ENCODE results near the gene FNIP2.
"Not testable (repeated sequence)": the region's sequence is repeated elsewhere in the genome, so short reads cannot be mapped to it uniquely, and the experiment has no call there.

The FNIP2 gene

DNA sequence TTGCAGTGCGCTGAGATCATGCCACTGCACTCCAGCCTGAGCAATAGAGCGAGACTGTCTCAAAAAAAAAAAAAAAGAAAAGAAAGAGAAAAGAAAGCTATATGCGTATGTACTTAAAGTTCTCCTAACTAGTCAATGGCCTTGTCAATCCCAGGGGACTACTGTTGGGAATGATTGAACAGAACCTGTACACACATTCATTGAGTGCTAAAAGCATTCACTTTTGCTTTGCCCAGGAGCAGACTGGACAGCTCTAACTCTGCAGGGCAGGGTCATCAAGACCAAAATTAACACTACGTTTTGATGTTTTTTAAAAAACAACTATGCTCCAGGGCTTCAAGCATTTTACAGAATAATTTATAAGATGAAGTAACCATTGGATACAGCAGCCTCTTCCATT is 106.2 kb downstream of the FNIP2 start:
- no peak for FAIRE-seq

- FAIRE-seq = no peak
Observed at GRCh38 chr4:158875455-158875854, 106.6 kb downstream of the FNIP2 start.

DNA sequence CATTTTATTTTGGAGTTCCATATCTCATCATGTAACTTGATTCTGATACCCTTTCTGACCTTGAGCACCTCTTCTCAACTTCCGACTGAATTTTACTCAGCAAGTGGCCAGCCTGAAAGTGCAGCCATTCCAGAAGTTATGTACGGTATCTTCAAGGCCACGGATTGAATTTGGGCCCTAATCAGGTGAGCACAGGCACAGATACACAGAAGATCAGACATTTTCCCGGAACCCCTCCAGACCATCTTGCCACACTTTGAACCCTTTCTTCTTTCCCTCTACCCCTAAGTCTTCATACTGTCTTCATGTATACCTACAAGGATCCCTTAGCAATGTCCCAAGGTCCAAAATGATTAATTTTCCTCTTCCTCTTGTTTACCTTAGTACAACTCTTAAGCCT is 108.2 kb downstream of the FNIP2 start:
- FAIRE-seq = no peak

DNA sequence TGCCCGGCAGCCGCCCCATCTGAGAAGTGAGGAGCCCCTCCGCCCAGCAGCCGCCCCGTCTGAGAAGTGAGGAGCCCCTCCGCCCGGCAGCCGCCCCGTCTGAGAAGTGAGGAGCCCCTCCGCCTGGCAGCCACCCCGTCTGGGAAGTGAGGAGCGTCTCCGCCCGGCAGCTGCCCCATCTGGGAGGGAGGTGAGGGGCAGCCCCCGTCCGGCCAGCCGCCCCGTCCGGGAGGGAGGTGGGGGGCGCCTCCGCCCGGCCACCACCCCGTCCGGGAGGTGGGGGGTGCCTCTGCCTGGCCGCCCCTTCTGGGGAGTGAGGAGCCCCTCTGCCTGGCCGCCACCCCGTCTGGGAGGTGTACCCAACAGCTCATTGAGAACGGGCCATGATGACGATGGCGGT is 113.3 kb downstream of the FNIP2 start:
- not testable (repeated sequence) for FAIRE-seq

GRCh38 chr4:158884280-158884679 is 115.5 kb downstream of the FNIP2 start:
- no peak for FAIRE-seq

- no peak for FAIRE-seq
Observed at GRCh38 chr4:158885564-158885963, 116.7 kb downstream of the FNIP2 start.

- FAIRE-seq = no peak
Observed at GRCh38 chr4:158890294-158890693, 121.5 kb downstream of the FNIP2 start.

DNA sequence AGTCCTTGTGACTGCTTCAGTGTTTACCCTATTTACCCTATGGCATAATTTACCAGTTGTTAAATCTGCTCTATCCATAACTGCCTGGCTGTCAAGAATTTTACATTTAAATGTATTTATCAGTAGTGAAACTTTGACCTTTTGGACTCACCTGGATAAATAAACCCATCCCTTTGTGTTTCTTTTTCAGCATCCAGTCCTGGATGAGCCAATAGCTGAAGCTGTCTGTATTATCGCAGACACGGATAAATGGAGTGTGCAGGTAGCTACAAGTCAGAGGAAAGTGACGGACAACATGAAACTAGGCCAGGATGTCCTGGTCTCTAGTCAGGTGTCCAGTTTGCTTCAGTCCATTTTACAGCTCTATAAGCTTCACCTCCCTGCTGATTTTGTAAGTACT is 122.4 kb downstream of the FNIP2 start:
- FAIRE-seq = no peak

- FAIRE-seq = no peak
Observed at GRCh38 chr4:158894826-158895225, 126.0 kb downstream of the FNIP2 start.

DNA sequence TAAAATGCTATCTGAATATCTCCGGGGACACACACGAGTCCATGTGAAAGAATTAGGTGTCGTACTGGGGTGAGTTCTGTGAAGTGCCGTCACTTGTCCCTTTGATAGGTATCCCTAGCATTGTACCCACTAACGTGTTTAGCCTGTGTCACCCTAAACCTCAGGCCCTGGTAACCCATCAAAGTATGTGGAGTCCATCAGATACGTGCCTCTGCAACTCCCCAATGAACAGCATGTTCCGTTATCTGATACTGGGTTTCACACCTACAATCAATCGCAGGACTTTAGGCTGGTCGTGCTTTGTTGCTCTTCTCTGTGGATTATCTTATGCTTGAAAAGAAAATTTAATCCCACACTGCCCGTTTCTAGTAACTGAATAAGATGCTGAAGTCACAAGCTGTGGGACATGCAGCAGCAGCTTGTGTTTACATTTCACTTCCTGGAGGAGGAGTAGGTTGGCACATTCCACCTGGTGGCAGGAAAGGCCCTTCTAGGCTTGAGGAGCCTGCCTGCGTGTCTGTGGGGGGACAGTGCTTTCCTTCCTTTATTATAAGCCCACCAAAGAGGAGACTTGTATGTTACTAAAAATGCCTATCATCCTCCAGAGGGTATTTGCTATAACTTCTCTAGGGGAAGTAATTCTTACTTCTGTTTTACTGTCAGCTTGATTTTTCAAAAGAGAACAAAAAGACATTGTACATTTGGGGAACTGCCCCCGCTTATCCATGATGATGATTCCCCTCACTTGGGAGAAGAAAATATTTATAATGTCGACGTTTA is 127.2 kb downstream of the FNIP2 start:
- FAIRE-seq = no peak

GRCh38 chr4:158896577-158897238 is 127.9 kb downstream of the FNIP2 start:
- FAIRE-seq = not testable (repeated sequence)

- not testable (repeated sequence) for FAIRE-seq
Observed at GRCh38 chr4:158900408-158900807, 131.6 kb downstream of the FNIP2 start.

GRCh38 chr4:158902280-158903078 is 133.7 kb downstream of the FNIP2 start:
- FAIRE-seq = not testable (repeated sequence)

GRCh38 chr4:158903079-158903456 is 134.2 kb downstream of the FNIP2 start:
- FAIRE-seq = no peak

DNA sequence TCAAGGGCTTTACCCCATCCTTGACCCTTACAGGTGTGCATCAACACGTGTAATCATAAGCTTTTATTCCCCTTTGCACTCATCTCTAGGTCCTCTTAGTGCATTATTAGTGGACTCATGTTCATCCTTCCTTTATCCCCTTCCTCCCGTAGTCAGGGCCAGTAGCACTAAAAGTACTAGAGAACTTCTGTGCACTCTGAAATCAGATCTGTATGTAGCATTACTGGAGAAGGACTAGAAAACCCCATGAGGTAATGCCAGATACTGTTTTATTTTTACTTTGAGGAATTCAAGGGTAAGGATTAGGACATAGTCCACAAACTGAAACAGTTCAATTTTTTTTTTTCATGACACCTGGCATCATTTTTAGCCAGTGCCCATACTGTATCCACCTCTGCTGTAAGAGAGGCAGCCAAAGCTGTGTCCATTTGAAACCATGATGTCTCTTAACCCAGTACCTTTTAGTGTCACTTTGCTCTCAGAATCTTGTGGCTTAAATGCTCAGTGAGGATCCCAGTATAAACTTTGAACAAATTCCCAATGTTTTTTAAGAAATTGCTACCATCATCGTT is 134.7 kb downstream of the FNIP2 start:
- FAIRE-seq = no peak

DNA sequence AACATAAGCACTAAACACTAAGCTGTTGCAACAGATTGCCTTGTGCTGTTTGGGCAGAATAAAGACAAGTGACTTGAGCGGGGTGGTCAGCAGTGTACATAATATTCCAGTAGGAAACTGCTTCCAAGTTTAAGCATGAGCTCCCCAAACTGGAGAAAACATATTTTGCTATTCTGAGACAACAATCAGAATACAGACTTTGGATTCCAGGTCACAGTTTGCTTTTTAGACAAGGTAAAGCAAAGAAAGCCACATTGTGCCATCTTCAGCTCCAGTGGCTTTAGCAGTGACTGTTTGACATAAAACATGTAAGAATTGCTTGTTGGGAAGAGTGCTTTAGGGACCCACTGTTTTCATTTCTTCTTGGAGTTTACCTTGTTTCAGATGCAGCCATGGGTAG is 136.0 kb downstream of the FNIP2 start:
- FAIRE-seq = no peak

GRCh38 chr4:158906073-158906472 is 137.2 kb downstream of the FNIP2 start:
- no peak for FAIRE-seq

DNA sequence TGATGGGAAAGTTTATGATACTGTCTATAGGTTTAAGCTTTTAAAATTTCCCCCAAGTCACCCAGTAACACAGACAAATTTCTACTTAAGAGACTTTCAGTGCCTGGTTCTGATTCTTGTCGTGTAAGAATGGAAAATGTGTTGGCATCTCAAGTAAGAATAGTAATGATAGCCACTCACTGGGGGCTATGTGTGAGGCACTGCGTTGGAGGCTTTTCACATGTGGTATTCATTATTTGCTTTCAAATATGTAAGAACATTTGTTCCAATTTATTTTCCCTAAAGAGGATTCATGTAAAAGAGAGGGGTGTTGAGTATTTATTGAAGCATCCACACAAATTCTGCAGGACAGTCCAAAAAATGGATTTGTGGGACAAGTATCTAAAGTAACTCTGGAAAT is 143.6 kb downstream of the FNIP2 start:
- FAIRE-seq = no peak

- FAIRE-seq = no peak
Observed at GRCh38 chr4:158912806-158913205, 144.0 kb downstream of the FNIP2 start.

- FAIRE-seq = no peak
Observed at GRCh38 chr4:158913766-158914165, 144.9 kb downstream of the FNIP2 start.

DNA sequence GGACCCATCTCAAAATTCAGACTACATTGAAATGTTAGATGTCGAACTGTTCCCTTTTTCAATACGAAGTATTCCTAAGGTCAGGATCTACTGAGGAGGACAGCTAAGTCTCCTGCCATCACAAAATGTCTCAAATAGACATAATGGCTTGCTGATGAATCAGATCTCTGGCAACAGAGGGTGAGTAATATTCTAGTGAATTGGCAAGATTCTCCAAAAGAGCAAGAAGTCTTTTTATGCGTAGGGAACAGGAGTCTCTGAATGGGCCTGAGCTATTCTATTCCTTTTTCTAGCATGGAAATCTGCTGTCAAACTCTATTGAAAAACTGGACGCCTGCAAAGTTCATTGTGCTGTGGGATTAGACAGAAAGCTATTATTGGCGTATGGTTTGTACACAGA is 145.4 kb downstream of the FNIP2 start:
- no peak for FAIRE-seq

GRCh38 chr4:158915683-158916241 is 146.9 kb downstream of the FNIP2 start:
- FAIRE-seq = no peak

- not testable (repeated sequence) for FAIRE-seq
Observed at GRCh38 chr4:158920452-158920996, 151.7 kb downstream of the FNIP2 start.
